IPS-18a (cell line): ENCODE results near the gene REEP3.
A peak's percentile ranks its signal among the peaks of the same experiment; 100 is the strongest.

ENCODE experiments used
- H3K27ac ChIP-seq: one replicate; pipeline ENCODE4 v1.5.1; 2013; ENCODE audit warnings: low read length
- H3K27me3 ChIP-seq: one replicate; pipeline ENCODE4 v1.6.1; 2013; ENCODE audit warnings: mild to moderate bottlenecking, low read length; ENCODE audit not compliant: control insufficient read depth, insufficient read depth
- H3K36me3 ChIP-seq: one replicate; pipeline ENCODE4 v1.6.1; 2013; ENCODE audit warnings: low read depth, low read length; ENCODE audit not compliant: control insufficient read depth
- H3K4me1 ChIP-seq: one replicate; pipeline ENCODE4 v1.6.1; 2013; ENCODE audit warnings: low read depth, low read length; ENCODE audit not compliant: control insufficient read depth
- H3K4me3 ChIP-seq: one replicate; pipeline ENCODE4 v1.5.1; 2013; ENCODE audit warnings: low read length
- H3K9ac ChIP-seq: one replicate; pipeline ENCODE4 v1.6.1; 2013; ENCODE audit warnings: mild to moderate bottlenecking, low read length, moderate library complexity
- H3K9me3 ChIP-seq: one replicate; pipeline ENCODE4 v1.6.1; 2013; ENCODE audit warnings: low read depth, low read length; ENCODE audit not compliant: control insufficient read depth

Gene REEP3

GRCh38 chr10:63515002-63515763, 6.0 kb upstream of the REEP3 start:
- Histone ChIP-seq H3K27me3 (no peaks in the 10 kb centered on the region), H3K9me3 (no peaks in the 10 kb centered on the region), H3K9ac (peak overlapping the region; percentile 43), H3K27ac (peak overlapping the region; percentile 69), H3K4me3 (peak overlapping the region; percentile 26), H3K36me3 (no peaks in the 10 kb centered on the region), H3K4me1 (peaks cover 61% of the 10 kb centered on the region)

- Histone ChIP-seq H3K4me1 (peaks cover 66% of the 10 kb centered on the region), H3K27ac (peak overlapping the region; percentile 69)
Measured at GRCh38 chr10:63516207-63516606, 5.0 kb upstream of the REEP3 start.

GRCh38 chr10:63518690-63519288, 2.4 kb upstream of the REEP3 start:
- H3K4me3 ChIP-seq = peak overlapping the region; percentile 74
- no peaks in the 10 kb centered on the region for H3K9me3 ChIP-seq
- H3K27ac ChIP-seq = no peak overlapping the region
- H3K4me1 ChIP-seq = peaks cover 71% of the 10 kb centered on the region
- H3K27me3 ChIP-seq = no peaks in the 10 kb centered on the region
- H3K9ac ChIP-seq = no peak overlapping the region
- no peaks in the 10 kb centered on the region for H3K36me3 ChIP-seq

More at GRCh38 chr10:63516207-63516606, 5.0 kb upstream of the REEP3 start:
- H3K9ac ChIP-seq = no peak overlapping the region
- no peaks in the 10 kb centered on the region for H3K9me3 ChIP-seq
- H3K36me3 ChIP-seq = no peaks in the 10 kb centered on the region
- H3K27me3 ChIP-seq = no peaks in the 10 kb centered on the region
- peak overlapping the region; percentile 26 for H3K4me3 ChIP-seq

- peak overlapping the region; percentile 72 for H3K27ac ChIP-seq
- peak overlapping the region; percentile 95 for H3K4me3 ChIP-seq
- H3K27me3 ChIP-seq = no peaks in the 10 kb centered on the region
- peaks cover 45% of the 10 kb centered on the region for H3K4me1 ChIP-seq
- peak overlapping the region; percentile 85 for H3K9ac ChIP-seq
- no peaks in the 10 kb centered on the region for H3K9me3 ChIP-seq
- no peaks in the 10 kb centered on the region for H3K36me3 ChIP-seq
Measured at GRCh38 chr10:63521416-63522276, 445 bp downstream of the REEP3 start.

GRCh38 chr10:63522277-63522687, 1.1 kb downstream of the REEP3 start:
- Histone ChIP-seq H3K27me3 (no peaks in the 10 kb centered on the region), H3K27ac (peak overlapping the region; percentile 72), H3K9me3 (no peaks in the 10 kb centered on the region), H3K36me3 (no peaks in the 10 kb centered on the region), H3K9ac (peak overlapping the region; percentile 85), H3K4me1 (peaks cover 38% of the 10 kb centered on the region), H3K4me3 (peak overlapping the region; percentile 95)

GRCh38 chr10:63522995-63523394, 1.8 kb downstream of the REEP3 start:
- Histone ChIP-seq H3K27ac (no peak overlapping the region), H3K9ac (peak overlapping the region; percentile 85), H3K4me3 (peak overlapping the region; percentile 95)

GRCh38 chr10:63525021-63525420, 3.8 kb downstream of the REEP3 start:
- no peaks in the 10 kb centered on the region for H3K27me3 ChIP-seq
- no peaks in the 10 kb centered on the region for H3K36me3 ChIP-seq
- peaks cover 18% of the 10 kb centered on the region for H3K4me1 ChIP-seq
- no peak overlapping the region for H3K9ac ChIP-seq
- no peak overlapping the region for H3K27ac ChIP-seq
- no peaks in the 10 kb centered on the region for H3K9me3 ChIP-seq
- no peak overlapping the region for H3K4me3 ChIP-seq

More at GRCh38 chr10:63522995-63523394, 1.8 kb downstream of the REEP3 start:
- Histone ChIP-seq H3K4me1 (peaks cover 37% of the 10 kb centered on the region), H3K9me3 (no peaks in the 10 kb centered on the region), H3K27me3 (no peaks in the 10 kb centered on the region), H3K36me3 (no peaks in the 10 kb centered on the region)

GRCh38 chr10:63527401-63527800, 6.2 kb downstream of the REEP3 start:
- H3K9ac ChIP-seq = no peak overlapping the region
- H3K36me3 ChIP-seq = no peaks in the 10 kb centered on the region
- H3K4me1 ChIP-seq = peaks cover 10% of the 10 kb centered on the region
- no peak overlapping the region for H3K27ac ChIP-seq
- no peak overlapping the region for H3K4me3 ChIP-seq
- H3K9me3 ChIP-seq = no peaks in the 10 kb centered on the region
- no peaks in the 10 kb centered on the region for H3K27me3 ChIP-seq

GRCh38 chr10:63528084-63528744, 7.0 kb downstream of the REEP3 start:
- no peaks in the 10 kb centered on the region for H3K27me3 ChIP-seq
- no peak overlapping the region for H3K27ac ChIP-seq
- H3K9ac ChIP-seq = no peak overlapping the region
- H3K36me3 ChIP-seq = no peaks in the 10 kb centered on the region
- H3K9me3 ChIP-seq = no peaks in the 10 kb centered on the region
- peaks cover 3% of the 10 kb centered on the region for H3K4me1 ChIP-seq
- no peak overlapping the region for H3K4me3 ChIP-seq

GRCh38 chr10:63530409-63530808, 9.2 kb downstream of the REEP3 start:
- H3K27ac ChIP-seq = no peak overlapping the region
- no peaks in the 10 kb centered on the region for H3K36me3 ChIP-seq
- H3K27me3 ChIP-seq = no peaks in the 10 kb centered on the region
- no peaks in the 10 kb centered on the region for H3K9me3 ChIP-seq
- H3K9ac ChIP-seq = no peak overlapping the region
- no peaks in the 10 kb centered on the region for H3K4me1 ChIP-seq
- H3K4me3 ChIP-seq = no peak overlapping the region

- H3K9me3 ChIP-seq = no peaks in the 10 kb centered on the region
- H3K4me1 ChIP-seq = no peaks in the 10 kb centered on the region
- H3K4me3 ChIP-seq = no peak overlapping the region
- H3K27ac ChIP-seq = no peak overlapping the region
- no peaks in the 10 kb centered on the region for H3K27me3 ChIP-seq
- H3K9ac ChIP-seq = no peak overlapping the region
- H3K36me3 ChIP-seq = no peaks in the 10 kb centered on the region
Measured at GRCh38 chr10:63534723-63535122, 13.5 kb downstream of the REEP3 start.
